IPS-18c (cell line): ENCODE measurements around the gene HOXA10.
A peak's percentile ranks its signal among the peaks of the same experiment; 100 is the strongest.

ENCODE experiments used
- H3K4me3 ChIP-seq: 2 replicates; pipeline ENCODE4 v1.7.0; 2013; ENCODE audit warnings: low read depth, mild to moderate bottlenecking, low read length, moderate library complexity; ENCODE audit not compliant: insufficient read depth
- H3K9me3 ChIP-seq: one replicate; pipeline ENCODE4 v1.6.1; 2013; ENCODE audit warnings: mild to moderate bottlenecking, low read length, moderate library complexity; ENCODE audit not compliant: control insufficient read depth, insufficient read depth

Gene HOXA10

DNA sequence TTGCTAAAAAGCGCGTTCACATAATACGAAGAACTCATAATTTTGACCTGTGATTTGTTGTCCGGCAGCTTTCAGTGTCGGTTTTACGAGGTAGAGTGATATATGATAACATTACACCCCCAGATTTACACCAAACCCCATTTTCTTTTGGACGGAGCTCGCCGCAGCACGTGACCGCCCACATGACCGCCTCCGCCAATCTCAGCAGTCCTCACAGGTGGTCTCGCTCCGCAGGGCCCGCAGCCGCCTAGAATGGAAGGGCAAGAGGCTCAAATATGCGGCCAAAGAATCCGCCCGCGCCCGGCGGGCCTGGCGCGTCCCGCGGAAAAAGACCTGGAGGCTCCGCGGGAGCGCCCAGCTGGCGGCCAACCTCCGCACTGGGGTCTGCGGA is 17.6 kb downstream of the HOXA10 start, which contains the start of gene HOXA7:
HOXA7 (minus strand) TSS at position 168 of the 391 bp plus-strand sequence; CDS start at position 38, 130 bp downstream.
- Histone ChIP-seq H3K9me3 (peaks cover 9% of the 10 kb centered on the region), H3K4me3 (peak within 1 kb of the TSS; percentile 25)

DNA sequence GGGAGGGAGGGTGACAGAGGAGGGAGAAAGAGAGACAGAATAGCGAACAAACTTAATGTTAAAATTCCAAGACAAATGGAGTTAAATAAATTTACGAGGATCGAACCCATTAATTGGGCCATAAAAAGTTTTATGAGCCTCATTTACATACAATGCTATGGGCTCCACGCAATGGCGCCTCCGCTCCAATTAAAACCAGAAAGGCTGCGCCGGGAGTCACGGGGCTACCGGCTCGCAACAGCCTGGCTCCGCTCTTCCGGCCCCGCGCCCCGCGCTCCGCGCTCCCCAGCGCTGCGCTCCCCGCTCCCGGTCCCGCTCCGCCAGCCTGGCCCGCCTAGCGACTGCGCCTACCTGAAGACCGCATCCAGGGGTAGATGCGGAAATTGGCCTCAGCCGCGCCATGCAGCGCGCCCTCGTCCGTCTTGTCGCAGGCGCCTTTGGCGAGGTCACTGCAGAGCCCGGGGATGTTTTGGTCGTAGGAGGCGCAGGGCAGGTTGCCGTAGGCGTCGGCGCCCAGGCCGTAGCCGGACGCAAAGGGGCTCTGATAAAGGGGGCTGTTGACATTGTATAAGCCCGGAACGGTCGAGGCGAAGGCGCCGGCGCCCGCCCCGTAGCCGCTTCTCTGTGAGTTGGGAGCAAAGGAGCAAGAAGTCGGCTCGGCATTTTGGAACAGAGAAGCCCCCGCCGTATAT is 18.2 kb downstream of the HOXA10 start:
- peaks cover 9% of the 10 kb centered on the region for H3K9me3 ChIP-seq
- H3K4me3 ChIP-seq = peak overlapping the region; percentile 25

DNA sequence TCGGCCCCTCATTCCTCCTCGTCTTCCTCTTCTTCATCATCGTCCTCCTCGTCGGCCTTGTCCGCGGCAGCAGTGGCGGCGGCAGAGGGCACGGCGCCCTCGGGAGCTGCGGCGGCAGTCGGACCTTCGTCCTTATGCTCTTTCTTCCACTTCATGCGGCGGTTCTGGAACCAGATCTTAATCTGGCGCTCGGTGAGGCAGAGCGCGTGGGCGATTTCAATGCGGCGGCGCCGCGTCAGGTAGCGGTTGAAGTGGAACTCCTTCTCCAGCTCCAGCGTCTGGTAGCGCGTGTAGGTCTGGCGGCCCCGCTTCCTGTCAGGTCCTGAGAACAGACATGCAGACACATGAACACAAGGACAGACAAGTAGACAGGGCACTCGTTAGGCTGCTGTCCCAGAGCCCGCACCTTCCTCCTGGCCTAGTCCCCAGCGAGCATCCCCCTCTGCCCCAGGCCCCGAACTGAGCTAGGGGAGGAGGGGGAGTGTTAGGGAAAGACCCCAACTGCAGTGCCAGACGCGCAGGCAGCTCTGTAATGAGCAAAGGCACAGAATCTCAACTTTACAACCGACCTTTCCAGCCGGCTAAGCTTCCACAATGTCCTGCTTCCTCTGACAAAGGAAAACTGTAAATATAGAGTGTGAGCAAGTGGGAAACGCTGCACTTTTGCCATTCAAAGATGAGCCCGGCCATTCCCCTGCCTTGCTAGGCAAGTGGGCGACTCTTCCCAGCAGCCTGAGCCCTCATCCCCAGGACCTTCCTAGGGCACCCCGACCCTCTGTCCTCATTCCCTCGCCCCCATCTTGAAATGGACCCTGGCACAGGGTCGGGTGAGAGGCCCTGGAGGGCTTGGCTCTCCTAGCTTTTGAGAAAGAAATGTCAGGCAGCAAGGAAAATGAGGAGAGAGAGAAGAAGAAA is 19.0 kb downstream of the HOXA10 start:
- Histone ChIP-seq H3K9me3 (peaks cover 7% of the 10 kb centered on the region), H3K4me3 (no peak overlapping the region)

DNA sequence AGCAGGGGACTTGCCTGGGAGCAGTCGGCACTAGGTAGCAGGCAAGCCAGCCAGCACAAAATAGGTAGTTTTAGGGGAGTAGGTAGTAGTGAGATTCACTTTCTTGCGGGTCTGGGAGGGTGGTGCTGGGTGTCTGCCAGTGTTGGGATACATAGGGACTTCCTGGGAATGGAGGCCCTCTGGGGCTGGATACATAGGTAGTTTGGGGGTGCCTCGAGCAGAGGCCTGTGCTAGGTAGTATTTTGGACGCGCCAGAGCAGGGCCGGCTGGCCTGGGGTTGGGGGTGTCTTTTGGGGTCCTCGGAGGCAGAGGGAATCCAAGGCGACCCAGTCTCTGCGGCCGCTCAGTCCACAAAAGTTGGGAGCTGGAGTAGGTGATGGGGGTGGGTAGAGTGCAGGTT is 19.8 kb downstream of the HOXA10 start:
- H3K9me3 ChIP-seq = peaks cover 4% of the 10 kb centered on the region
- no peak overlapping the region for H3K4me3 ChIP-seq

DNA sequence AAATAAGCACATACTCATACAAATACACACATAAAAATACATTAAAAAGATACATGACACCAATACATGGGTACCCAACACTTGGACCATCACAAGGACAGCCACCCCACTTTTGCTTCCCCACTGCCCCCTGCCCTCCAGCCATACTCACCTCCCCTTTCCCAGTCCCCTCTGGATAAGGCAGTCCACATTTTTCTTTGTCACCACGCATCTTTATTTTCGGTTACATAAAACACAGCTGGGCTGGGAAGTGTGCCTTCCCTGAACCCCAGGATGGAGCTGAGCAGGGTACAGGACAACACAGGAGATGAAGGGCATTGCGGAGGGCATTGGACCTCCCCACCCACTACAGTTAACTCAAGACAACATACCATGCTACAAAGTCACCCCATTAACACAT is 20.6 kb downstream of the HOXA10 start:
- Histone ChIP-seq H3K4me3 (no peak overlapping the region), H3K9me3 (peaks cover 3% of the 10 kb centered on the region)

DNA sequence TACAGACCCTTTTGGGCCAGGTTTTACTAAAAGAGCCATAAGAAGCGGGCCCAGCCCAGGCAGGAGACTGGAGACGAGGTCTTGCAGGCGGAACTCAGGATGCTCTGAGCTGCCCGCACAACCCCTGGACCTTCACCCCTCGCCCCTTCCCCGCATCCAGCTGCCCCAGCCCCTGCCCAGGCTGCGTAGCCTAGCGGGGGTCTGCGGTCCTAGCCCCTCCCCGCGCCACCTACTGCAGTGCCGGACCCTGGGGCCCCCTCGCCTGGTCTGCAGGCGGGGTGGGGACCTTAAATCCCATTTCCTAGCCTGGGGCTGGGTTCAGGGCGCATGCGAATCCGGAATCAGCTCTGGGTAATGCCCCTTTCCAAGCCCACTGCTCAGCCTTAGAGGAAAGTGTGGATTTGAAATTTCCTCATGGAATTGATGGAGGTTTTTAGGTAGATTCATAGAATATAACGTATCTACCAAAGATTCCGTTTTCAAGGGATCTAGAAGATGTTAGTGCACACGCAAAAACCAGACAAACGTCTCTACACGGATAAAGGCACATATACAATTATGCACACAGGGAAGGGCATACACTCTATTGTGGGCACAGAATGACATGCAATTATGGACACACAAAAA is 21.2 kb downstream of the HOXA10 start:
- H3K9me3 ChIP-seq = no peaks in the 10 kb centered on the region
- H3K4me3 ChIP-seq = no peak overlapping the region

DNA sequence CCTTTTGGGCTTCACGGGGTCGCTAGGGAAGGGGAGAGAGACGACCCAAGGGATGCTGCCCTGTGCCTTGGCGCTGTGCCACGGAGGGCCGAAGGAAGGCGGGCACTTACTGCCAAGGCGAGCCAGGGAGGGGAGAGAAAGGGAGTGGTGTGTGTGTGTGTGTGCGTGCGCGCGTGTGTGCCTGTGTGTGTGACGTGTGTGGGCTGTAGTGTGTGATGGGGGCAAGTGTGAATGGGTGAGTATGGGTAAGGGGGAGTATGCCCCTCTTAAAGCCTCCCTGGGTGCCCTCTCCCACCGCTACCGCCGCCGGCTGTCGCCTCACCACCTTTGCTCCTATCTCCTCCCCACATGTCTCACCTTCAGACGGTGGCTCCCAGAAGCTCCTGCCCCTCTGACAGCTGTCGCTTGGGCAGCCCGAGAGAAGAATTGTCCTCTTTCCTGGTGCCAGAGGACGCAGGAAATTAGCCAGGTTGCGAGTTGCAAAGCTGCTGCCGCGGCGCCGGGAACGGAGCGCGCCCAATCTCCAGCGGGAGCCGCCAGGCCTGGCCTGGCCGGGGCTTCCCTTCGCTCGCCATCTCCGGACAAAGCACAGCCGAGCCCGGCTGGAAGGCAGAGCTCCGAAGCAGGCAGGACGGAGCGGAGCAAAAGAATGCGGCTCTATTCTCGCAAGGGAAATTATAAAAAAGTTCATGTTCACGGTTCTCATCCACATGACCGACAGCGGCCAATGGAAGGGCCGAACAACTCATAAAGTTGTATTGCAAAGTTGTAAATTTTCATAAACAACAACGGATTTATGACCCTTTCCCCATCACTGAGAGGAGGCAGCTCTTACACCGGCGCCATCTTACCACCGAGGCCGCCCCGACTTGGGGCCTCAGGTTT is 21.9 kb downstream of the HOXA10 start, which contains the start of gene HOXA3:
HOXA3 (minus strand) TSS at position 653 of the 885 bp plus-strand sequence. CDS start 41,943 bp downstream, outside the sequence.
- Histone ChIP-seq H3K4me3 (no peak within 1 kb of the TSS), H3K9me3 (peaks cover under 1% of the 10 kb centered on the region)

DNA sequence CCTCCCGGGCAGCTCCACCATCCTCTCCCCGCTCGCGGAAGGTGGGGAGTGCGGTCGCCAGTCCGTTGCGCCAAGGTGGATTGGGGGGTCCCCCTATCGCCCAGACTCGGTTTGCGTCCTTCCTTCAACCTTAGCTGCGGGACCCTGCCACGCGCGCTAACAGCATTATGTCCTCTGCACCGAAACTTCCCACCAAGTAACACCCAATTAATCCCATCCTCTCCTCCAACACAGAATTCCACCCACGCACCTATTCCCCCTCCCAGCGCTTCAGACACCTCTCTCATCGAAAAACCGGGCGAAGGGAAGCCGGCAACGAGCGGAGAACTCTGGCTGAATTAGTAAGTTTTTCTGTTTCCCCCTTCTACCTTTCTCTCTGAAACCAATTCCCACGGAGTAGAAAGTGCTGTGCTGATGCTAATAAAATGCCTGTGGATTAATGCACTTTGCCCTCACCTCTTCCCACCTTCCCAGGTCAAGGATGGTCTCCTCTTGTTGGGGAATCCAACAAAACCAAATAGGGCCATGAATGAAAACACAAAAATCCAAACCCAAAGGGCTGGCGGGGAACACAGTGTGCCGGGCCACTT is 22.7 kb downstream of the HOXA10 start:
- Histone ChIP-seq H3K9me3 (peaks cover 2% of the 10 kb centered on the region), H3K4me3 (no peak overlapping the region)

DNA sequence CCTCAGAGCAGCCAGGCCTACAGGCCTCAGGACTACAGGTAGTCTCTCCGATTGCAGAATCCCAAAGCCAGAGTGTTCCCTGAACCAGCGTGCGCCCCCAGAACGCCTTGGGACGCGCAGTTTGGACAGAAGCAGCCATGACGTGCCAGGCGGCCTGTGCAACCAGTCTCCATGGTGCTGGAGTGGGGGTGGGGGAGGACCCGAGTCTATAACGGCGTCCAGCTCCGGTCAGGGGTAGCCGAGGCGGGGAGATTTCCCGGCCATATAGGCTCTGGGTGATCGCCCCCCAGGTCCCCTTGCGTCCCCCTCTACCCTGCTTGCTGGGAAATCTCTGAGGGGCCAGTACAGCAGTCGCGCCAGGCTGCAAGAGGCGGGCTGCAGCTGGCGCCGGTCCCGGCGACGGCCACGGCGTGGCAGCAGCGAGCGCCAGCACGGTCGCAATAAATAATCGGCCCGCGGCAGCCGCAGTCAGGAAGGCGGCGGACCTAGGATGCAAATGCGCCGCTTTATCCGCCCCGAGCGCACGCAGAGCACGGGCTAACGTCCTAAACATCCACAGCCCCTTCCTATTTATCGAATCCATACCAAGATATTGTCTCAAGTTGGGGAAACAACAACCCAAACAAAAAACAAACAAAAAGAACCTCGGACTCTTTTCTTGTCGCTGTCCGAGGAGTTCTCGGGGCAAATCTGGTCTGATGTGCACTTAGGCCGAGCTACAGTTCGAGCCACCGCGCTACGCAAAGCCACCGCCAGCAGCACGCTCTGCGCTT is 23.4 kb downstream of the HOXA10 start:
- H3K4me3 ChIP-seq = peak overlapping the region; percentile 22; the same call in 1 of the 2 replicates
- peaks cover 2% of the 10 kb centered on the region for H3K9me3 ChIP-seq

DNA sequence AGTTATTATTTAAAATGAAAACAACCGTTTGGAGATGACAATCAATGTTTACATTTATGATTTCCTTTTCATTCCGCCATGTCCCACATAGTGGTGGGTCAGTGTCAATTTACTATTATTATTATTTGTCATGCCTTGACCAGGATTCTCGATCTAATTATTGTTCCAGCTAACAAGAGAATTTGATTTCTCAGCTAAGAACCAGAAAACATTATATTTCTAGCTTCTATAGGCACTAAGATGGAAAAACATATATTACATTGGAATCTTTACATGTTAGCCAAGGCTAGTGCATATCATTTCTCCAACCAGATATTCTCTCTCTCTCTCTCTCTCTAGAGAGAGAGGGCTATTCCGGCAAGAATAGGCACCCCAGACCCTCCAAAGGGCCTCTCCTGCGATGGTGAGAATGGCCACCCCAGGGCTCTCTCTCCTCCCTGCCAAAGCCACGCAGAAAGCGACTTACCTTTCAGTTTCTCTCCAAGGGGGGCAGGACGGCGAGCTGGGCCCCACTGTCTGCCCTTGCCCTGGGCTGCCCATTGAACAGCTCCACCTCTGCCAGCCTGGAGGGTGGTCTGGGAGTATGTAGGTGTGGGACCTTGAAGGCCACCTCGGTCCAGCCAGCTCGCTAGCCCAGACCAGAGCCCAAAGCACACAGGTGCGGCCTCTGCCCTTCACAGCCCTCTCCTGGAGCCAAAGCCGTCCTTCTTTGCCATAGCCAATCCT is 24.1 kb downstream of the HOXA10 start:
- Histone ChIP-seq H3K9me3 (peaks cover 2% of the 10 kb centered on the region), H3K4me3 (no peak overlapping the region)

DNA sequence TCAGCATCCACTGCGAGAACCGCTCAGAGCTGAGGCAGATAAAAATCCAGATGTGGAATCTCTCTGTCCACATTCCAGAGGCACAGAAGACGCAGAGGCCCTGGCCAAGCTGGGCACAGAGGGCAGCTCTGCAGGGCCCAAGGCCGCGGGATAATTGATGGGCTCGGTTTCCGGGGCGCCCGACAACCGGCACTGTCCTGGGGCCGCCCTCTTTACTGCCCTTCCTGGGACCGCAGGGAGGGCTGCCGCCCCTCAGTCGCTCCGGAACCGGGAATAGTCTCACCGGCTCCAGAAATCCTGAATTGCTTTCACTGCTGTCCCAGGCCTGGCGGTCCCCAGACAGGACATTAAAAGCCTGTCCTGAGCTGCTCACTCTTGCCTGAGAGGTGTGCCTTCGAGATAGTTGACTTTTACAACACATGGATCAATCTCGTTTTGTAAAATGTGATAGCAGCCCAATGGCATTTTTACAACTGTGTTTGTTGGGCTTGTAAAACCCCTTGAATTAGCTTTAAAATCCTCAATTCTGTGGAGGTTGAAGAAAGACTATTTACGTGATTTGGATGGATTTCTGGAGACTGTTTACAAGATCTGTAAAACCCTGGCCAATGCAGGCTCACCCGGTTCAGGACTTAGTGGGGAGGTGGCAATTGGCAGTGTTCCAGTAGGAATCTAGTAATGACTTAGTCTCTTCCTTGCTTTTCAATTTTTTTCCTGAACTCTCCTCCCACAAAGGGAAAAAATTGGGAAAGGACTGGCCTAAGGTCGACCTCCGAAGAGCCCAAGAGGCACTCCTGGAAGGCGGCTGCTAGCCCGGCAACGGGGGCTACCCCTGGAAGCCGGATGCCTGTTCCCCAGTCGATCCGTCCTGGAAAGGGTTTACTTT is 25.1 kb downstream of the HOXA10 start:
- Histone ChIP-seq H3K9me3 (peaks cover 2% of the 10 kb centered on the region), H3K4me3 (no peak overlapping the region)

DNA sequence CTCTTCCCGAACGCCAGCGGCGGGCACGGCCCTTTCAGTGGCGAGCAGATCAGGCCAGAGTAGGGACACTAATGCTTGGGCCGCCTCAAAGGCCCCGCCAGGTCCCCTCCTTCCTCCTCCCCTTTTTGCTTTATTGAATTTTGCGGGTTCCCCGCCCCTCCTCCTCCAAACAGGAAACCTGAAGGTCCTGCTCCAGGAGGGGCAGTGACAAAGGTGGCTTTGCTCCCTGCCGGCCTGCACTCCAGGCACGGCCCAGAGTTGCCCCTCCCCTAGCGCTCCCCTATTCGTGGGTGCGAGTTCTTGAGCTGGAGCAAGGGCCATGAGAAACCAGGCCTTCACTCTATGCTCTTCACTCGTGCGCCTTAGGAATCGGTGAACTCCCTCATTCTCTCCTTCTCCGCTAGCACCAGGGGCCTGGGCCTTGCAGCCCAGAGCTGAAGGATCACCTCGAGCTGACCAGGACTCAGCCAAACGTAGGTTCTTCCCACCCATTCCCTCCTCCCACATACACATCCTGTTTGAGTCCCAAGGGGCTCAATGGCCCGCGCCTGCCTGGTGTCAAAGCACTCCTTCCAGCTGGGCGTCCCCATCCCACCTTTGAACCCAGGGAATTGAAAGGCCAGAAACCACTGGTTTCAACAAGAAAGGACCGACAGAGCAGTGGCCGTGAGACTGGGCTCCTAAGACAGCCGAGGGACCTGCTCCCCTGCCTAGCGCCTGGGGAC is 25.9 kb downstream of the HOXA10 start:
- Histone ChIP-seq H3K4me3 (no peak overlapping the region), H3K9me3 (peaks cover 5% of the 10 kb centered on the region)

DNA sequence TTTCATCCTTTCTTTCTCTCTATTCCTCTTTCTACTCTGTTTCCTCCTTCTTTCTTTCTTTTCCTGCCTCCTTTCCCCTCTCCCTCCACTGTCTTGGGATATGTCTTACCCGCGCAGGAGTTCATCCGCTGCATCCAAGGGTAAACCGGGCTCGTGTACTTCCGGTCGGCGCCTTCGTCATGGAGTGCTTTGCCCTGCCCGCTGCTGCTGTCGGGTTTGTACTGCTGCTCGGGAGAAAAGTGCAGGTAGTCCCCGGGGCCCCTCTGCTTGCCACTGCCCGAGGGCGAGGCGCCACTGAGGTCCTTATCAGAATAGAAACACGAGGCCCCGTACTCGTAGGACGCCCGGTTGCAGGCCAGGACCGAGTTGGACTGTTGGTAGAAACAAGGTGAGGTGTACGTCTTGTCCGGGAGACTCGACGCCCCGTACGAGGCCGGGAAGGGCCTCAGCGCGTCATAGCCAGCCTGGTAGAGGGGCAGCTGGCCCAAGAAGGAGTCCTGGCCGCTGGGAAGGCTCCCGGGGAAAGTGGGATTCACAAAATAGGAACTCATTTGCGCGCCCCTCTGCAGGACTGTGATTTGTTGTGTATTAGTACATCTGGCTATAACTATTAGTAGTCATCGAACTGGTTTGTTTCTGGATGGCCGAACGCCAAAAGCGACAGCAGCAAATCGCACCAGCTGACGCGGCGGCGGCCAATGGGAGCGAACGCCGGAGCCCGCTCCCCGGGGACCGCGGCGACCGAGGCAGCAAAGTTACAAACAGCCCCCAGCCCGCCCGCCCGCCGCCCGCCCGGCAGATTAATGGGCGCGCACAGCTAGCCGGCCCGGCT is 26.7 kb downstream of the HOXA10 start, which contains the start of gene HOXA6:
HOXA6 (minus strand) TSS at position 576 of the 832 bp plus-strand sequence; CDS start at position 551, 25 bp downstream.
- Histone ChIP-seq H3K4me3 (no peak within 1 kb of the TSS), H3K9me3 (peaks cover 7% of the 10 kb centered on the region)
